GF-D8 (cell line): ENCODE data around the gene CFAP65.

Experiments used
- DNase-seq: peaks from one replicate; lab custom pipeline; 2025; lab: John Stamatoyannopoulos, UW

The CFAP65 gene

GRCh38 chr2:218975060-218975777 is 66.1 kb downstream of the CFAP65 start:
- no peak for DNase-seq

GRCh38 chr2:218970894-218971293 is 70.4 kb downstream of the CFAP65 start:
- no peak for DNase-seq

- DNase-seq = no peak
Measured at GRCh38 chr2:218964041-218964771, 77.1 kb downstream of the CFAP65 start.

GRCh38 chr2:218963601-218964000 is 77.7 kb downstream of the CFAP65 start:
- no peak for DNase-seq

- no peak for DNase-seq
Measured at GRCh38 chr2:218962859-218963492, 78.3 kb downstream of the CFAP65 start.

GRCh38 chr2:218961651-218962570 is 79.4 kb downstream of the CFAP65 start:
- no peak for DNase-seq

- DNase-seq = no peak
Measured at GRCh38 chr2:218961229-218961628, 80.1 kb downstream of the CFAP65 start.

GRCh38 chr2:218960309-218961165 is 80.8 kb downstream of the CFAP65 start:
- DNase-seq = no peak

- DNase-seq = no peak
Measured at GRCh38 chr2:218959761-218960308, 81.5 kb downstream of the CFAP65 start.

GRCh38 chr2:218959141-218959731 is 82.1 kb downstream of the CFAP65 start, which contains the start of gene CDK5R2:
Gene CDK5R2, plus strand, starts transcription at chr2:218959666. Its CDS starts 155 bp downstream, at chr2:218959821.
- DNase-seq = no peak

GRCh38 chr2:218958276-218958675 is 83.0 kb downstream of the CFAP65 start:
- no peak for DNase-seq

- no peak for DNase-seq
Measured at GRCh38 chr2:218957671-218958070, 83.6 kb downstream of the CFAP65 start.

- DNase-seq = no peak
Measured at GRCh38 chr2:218956039-218956438, 85.3 kb downstream of the CFAP65 start.

GRCh38 chr2:218954541-218955300 is 86.6 kb downstream of the CFAP65 start:
- no peak for DNase-seq

GRCh38 chr2:218953366-218953954 is 87.9 kb downstream of the CFAP65 start:
- DNase-seq = no peak
